CD4-positive, alpha-beta T cell treated with Interleukin-15 for 4 hours (primary cell): Measurements from ENCODE around the gene RPRM.
A peak's percentile ranks its signal among the peaks of the same experiment; 100 is the strongest.
"Not testable (repeated sequence)": the region's sequence is repeated elsewhere in the genome, so short reads cannot be mapped to it uniquely, and the experiment has no call there.

Source experiments
- DNase-seq: peaks from one replicate; pipeline ENCODE4 v3.0.0-alpha.2; 2020; ENCODE audit warnings: low spot score

The RPRM gene

DNA sequence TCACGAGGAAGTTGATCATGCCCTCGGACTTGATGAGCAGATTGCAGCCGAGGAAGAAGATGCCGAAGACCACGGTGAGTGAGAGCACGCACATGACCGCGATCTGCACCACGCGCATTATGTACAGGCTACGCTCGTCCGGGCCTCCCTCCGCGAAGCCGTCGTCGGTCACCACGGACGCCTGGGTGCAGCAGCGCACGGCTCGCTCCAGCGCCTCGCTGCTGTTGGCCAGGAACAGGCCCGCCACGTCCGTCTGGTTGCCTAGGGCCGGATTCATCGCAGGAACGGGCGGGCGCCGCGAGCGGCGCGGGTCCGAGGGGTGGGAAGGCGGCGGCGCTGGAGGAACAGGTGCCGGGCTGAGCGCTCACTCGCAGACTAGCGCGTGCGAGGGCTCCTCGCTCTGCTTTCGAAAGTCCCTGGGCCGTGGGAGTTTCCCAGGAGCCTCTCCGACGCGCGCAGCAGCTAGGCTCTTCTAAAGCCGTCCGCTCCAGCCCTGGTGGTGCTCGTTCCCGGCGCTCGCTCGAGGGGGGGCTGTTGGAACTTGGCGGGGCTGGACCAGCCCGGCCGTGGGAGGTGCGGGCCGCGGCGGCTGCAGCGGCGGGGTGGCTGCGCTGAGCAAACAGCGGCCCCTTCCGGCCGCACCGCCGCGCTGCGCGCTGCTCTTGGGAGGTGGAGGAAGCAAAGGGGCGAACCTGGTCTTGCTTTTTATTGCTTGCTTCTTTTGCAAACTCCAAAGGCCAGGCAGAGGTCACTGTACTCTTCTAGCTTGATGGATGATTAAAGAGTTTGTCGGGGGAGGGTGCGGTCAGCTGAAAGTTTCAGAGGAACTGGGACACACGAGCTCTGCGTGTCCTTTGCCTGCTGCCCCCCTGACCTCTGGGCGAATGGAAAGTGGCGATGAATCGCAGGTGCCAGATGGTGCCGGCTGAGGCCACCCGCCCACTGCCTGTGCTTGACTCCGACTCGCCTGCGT, at the start of gene RPRM:
RPRM (minus strand) TSS at position 474 of the 973 bp plus-strand sequence; CDS start at position 277, 197 bp downstream.
- peak; percentile 45 for DNase-seq

DNA sequence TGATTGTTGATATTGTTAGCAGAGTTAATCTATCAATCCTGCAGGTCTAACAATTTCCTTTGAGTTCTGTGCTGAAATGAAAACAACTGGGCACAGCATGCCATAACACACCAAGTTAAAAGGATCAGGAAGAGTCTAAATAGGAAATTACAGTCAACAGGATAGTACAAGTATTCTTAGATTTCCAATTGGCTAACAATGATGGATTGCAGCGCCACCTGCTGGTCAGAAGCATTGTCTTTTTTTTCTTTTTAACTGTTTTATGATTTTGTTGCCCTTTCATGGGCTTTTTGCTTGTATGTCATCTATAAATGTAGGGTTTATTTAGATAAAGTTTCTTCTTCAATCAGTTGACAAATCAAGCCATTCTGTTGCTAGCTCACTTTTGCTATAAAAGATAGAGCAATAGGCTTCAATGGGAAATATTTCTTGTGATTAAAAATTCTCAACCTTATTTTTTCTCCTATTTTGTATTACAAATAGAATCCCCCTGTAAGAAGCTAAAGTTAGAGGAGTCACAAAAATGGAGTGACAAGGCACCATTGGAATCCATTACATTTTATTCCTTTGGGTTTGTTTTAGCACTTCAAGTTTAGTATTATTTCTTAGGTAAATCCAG, 40.8 kb upstream of the RPRM start:
- peak; percentile 40 for DNase-seq

DNA sequence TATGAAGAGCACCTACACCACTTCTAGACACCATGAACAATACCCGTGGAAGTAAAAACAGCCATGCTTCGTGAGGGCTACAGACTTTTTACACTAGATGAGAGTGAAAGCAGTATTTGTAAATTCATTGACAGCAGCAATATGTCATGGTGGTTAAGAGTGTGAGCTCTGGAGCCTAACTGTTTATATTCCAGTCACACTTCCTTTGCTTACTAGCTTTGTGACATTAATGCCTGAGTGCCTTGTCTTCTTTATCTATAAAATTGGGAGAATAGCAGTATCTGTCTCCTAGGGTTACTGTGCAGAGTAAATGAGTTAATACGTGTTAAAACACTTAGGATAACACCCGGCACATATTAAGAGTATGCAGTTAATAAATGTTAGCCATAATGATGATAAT, 33.8 kb upstream of the RPRM start:
- DNase-seq, result no peak

DNA sequence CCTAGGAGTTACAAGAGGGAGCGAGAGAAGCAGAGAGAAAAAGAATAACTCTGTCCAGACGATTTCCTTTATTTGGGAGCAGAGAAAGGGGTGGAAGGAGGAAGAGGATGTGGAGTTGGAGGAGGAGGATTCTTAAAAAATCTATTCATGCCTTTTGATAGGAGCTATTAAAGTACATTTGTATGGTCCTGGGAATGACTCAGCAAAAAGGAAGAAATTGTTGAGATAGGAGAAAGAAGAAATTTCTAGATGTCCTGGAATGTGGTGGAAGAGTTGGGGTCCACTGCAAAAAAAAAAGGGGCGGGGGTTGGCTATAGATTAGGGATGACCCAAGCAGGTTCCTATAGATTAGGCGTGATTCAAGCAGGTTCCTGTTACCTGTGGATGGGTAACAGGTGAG, 32.4 kb upstream of the RPRM start:
- no peak for DNase-seq

DNA sequence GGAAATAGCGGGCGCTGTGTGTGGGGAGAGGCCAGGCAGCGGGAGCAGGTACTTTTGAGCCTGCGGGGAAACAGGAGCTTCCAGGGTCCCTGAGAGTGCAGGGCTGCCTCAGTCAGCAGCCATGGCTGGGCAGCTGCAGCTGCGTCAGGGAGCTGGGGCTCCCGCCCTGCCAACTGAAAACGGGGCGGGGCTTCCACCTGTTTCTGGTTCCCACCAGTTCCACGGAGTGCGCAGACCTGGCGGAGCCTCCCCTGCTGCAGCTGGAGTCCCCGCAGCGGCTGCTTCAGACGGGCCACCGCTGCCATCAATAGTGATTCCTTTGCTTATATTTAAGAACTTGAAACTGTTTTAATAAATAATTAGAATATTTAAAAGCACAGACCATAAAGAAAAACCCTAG, 30.6 kb upstream of the RPRM start:
- no peak for DNase-seq

DNA sequence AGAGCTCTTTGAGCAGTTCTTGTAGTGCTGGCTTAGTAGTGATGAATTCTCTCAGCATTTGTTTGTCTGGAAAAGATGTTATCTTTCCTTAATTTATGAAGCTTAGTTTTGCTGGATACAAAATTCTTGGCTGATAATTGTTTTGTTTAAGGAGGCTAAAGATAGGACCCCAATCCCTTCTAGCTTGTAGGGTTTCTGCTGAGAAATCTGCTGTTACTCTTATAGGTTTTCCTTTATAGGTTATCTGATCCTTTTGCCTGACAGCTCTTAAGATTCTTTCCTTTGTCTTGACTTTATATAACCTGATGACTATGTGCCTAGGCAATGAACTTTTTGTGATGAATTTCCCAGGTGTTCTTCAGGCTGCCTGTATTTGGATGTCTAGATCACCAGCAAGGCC, 27.9 kb upstream of the RPRM start:
- DNase-seq, result not testable (repeated sequence)

DNA sequence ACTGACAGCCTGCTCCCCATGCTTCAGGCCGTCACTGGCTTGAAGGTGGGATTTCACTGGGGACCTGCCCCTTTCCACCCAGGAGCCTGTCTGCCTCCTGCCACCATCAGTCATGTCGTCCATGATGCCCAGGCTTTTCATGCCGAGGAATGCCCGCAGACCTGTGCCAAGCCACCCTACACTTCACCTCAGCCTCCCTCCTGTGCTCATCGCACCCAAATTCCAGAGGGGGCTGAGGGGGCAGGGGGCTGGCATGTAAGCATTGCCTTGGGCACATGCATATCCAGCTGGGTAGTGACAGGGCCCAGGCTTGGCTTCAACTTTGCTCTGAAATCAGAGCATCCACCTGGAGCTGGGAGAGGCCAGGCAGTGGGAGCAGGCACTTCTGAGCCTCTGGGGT, 20.9 kb upstream of the RPRM start:
- DNase-seq, result no peak

DNA sequence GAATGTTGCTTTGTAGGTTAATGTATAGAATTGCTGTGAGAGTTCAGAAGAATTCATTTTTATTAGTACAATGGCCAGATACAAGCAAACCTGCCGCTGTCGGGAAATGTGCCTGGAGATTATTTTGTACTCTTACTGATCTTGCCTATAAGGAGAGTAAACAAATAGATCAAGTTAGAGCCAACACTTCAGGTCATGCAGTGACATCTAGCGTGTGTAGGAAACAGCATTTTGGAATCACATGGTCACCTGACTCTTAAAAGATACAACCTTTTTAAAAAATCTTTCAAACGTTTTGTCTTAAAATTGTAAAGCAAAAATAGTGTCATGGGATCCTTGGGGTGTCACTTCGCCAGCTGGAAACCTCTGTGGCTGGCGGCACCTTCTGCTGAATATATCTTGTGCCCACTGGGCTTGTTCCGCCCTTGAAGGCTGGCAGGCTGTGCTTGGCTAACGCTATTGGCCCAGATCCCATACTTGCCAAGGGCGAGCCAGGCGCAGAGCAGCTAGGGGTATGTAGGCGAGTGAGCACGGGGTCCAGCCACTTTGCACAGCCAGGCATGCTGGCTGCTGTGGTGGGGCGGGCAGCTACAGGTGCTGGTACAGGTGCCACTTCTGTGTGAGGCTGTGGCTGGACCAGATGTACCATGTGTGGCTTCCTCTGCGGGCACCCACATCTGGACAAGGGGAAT, 19.5 kb upstream of the RPRM start:
- no peak for DNase-seq

DNA sequence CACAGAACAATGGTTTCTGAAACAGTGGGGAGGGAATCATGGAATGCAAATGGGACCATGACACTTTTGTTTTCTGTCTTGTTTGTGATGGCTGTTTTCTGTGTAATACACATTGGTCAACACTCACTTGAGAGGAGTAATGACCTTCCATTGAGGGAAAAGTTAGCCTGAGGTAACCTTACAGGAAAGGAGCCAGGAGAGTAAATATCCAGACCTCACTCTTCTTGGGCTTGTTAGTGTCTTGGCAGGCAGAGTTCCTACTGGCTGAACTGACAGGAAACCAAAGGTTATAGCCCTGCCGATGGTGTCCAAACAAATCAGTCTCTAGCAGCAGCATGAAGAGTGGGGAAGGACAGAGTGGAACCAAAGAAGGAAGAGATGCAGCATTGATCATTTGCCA, 17.2 kb upstream of the RPRM start:
- DNase-seq, result no peak

DNA sequence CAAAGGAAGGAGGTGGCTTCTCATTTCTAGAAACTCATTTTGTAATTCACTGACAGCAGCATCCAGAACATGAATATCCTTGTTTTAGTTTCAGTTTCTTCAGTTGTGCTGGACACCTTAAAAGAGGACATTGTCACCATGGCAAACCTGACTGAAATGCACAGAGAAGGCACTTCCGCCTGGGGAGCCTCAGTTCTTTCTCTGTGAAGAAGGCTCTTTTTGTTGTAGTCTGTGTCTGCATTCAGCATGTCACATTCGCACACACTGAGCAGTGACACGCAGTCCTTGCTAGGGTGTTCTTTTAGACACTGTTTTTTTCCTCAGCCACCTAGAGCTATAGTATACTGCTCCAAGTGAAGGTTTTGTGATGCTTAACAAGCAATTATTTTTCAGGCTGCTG, 9.5 kb upstream of the RPRM start:
- no peak for DNase-seq

DNA sequence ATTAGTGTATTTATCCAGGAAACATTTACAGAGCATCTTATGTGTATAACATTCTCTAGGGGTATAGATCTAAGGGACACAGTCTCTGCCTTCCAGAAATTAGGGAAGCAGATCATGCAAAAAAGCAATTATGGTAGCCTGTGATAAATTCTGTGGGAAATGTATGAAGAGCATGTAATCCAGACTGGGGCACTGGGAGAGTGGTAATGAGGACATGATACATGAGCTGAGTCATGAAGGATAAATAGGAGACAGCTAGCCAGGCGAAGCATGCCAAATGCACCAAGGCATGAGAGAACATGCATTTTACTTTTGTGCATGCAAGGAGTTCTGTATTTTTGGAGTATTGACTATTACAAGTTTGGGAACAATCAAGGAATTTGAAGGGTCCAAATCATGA, 8.9 kb upstream of the RPRM start:
- no peak for DNase-seq

DNA sequence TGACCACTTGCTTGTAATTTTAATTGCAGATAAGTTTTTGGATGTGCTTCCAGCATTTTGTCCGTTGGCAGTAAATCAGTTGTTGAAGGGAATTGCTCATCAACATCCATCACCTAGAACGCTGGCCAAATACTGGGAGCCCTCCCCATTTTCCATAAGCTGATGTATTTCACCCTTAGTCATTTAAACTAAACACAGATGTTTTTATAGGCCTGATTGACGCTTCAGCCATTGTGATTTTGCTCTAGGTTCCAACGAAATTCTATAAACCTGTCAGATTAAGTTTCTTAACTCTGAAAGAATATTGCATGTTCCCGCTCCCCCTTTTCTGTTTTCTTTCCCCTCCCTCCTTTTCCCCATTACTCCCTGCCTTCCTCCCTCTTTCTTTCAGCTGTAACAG, 1.0 kb upstream of the RPRM start:
- DNase-seq, result no peak

DNA sequence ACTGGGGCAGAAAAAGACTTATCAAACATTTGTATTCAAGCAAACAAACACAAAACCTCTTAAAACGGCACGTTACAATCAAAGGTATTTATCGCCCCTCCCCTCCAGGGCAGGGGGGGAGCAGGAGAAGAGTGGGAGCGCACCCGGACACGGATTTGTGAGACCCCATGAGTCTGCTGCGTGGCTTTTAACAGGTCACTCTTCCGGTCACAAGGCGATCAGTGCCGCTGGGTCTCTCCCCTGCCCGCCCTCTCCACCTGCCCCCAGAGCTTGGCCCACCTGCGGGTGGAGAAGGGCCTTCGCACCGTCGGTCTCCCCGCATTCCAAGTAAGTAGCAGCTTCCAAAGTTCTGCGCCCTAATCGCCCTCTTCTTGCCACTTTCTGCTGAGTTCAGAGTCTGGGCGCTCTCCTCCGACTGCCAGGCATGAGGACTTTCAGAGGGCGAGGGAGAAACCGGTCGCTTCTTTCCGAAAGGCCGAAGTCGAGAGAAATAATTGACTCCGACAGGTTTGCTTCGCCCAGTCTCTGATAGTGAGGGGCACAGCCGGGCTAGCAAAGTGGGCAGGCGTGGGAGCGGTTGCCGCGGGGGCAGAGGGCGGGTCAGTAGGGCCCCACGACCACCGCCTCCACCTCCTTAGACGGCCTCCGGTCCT, 800 bp downstream of the RPRM start:
- DNase-seq, result no peak

DNA sequence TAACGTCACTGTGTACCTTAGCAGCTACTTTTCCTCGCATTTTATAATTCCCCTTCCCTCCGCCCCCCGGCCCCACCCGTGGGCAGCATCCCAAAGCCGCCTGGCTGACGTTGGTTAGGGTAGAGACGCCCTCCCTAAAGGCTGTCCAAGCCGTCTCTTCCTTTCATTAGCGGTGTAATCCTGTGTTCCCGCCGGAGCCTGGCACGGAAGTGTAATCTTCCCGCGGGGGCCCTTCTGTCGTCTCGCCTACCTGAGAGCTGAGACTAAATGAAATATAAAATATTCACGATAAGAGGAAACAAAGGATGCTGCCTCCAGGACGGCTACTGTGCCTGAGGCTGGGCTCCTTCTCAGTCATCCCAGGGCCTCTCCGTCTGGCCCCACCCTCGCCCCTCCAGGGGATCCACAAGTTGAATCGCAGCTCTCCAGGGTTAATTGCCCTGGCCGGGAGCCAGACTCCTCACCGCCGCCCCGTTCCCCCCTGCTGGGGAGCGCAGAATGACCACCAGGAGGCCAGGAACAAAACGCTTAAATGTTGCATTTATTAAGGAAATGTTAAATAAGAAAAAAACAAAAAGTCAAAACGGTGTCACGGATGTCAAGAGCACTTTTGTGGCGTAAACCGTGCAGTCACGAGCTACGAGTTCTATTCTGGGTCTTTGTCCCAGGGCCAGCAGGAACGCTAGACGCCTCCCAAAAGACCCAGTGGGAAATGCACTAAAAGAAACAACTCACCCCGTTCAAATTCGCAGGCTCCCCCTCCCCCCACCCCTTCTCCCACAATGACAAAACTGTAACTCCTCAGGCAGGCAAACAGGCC, 1.5 kb downstream of the RPRM start:
- no peak for DNase-seq

DNA sequence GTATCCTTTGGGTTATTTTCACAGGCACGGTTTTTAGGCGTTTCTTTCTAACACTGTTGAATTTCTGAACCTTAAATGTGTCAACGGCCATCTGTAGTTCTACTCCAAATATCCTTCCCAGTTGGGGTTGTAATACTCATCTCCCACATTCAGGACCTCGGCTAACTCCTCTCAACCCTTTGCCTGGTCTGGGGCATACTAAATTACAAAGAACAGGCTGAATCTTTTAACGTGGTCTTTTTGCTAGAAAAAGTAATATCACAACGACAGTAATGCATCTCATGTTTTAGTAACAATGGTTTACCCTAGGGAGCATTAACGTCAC, 2.1 kb downstream of the RPRM start:
- no peak for DNase-seq

DNA sequence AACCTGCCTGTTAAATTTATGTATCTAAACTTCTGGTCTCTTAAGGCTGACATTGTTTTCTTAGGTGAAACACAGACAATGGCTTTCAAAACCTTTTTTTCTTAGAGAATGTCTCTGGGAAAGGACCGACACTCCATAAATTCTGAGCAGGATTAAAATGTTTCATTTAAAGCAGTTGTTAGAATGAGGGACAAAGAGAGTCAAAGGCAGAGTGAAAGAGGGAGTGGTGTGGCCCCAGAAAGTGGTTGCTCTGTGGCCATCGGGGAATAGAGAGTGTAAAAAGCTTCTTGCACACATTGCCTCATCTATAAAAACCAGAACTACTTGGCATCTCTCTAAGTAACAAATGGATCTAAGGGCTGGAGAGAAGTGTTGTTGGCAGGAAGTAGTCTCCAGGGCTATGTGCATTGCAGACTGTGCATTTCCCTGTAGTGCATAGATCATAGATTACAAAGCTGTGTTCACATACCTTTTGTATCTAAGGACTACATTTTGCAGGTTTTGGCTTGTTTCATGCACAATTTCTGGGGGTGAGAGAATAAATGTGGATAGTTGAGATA, 3.6 kb downstream of the RPRM start:
- no peak for DNase-seq

DNA sequence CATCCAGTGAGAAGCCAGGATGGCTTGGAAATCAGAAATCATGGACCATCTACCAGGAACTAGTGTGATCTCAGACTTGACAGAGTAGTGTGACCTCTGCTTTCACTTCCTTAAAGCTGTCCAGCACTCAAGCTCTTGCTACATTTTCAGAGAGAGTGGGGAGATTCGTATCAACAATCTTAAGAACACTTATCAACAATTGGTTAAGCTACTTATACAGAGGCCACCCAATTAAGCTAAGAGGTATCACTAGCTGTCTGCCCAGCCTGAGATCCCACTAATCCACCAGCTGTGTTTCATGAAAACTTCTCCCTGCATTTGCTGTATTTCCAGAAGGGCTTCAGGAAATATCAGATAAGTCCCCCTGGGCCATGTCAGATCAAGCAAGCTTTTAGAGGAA, 4.2 kb downstream of the RPRM start:
- no peak for DNase-seq

DNA sequence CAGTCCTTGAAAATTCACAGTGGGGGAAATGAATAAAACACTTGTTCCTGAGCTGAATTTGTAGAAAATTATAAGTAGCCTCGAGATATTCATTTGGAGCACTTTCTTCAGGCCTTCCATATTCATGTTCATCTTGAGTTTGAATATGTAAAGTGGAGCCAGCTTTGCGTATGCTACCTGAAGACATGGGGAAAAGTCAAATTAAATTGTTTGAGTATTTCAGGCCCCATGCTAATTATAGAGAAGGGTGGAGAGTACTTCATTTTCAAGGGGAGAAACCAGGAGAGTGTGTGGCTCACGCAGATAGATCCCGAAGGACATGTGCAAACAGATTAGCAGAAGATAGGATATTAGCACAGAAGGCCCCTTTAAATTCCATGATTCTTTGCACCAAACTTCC, 7.7 kb downstream of the RPRM start:
- no peak for DNase-seq

DNA sequence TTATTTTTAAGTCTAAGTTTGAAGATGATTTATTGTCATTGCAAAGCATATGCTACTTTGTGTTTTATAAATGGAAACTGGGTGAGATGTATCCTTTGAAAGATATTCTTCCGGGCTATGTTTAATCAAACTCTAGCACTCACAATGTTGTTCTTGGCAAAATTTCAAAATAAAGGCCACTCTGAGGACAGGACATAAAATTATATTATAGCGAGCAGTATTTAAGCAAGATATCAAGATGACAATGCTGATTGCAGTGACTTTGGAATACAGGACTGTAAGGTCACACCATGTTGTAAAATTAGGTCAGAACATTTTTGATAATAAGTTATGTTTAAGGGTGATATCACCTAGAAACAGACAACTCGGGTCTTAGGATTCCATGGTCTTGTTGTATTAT, 14.2 kb downstream of the RPRM start:
- DNase-seq, result no peak

DNA sequence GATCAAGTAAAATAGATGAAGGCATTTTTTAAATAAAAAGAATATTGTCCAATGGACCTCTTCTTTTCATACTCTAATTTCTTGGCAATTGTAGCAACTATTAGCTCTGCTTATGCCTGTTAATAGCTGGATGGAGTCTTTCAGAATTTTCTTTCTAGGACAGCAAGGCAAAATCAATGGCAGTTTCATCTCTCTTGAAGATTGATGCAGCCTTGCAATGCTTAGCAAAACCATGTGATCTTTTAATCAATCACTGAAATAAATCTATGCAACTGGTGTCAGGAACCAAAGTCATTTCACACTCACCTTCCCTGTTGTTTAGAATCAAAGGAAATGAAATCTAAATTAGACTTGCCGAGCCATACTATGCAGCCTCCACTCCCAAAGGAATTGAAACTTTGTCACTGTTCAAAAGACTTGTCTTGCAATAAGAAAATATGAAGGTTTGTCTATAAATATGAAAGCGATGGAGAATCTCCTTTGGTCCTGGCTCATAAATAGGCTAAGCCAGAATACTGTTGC, 16.2 kb downstream of the RPRM start:
- DNase-seq, result no peak

DNA sequence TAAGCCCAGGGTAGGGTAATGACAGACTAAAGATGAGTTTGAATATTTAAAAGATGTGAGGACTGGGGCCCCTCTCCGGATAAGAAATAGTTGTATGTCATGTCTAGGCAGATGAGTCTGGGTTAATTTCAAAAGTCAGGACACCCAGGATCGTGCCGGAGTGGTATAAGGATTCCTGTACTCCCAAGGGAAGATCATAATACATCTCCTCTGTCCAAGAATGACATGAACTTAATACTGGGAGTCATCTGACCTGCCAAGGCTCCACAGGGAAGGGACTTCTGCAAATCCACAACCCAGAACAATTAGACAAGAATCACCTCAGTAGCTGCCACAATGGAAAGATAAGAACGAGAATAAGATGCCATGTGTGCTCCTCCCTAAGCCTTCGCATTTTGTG, 17.1 kb downstream of the RPRM start:
- DNase-seq, result no peak
